ENCODE results near the gene RINL. TPM values are rescaled to one million over a fixed set of nuclear protein-coding genes. Genes with fewer than 3 reads are reported as not detected.
"Not testable (repeated sequence)": the region's sequence is repeated elsewhere in the genome, so short reads cannot be mapped to it uniquely, and the experiment has no call there.

The RINL gene
- polyA plus RNA-seq, 10 donors, result 7.3 to 12.5 (median 9.9) TPM

- DNase-seq, result no peak
Measured at GRCh38 chr19:38907227-38907626, 29.2 kb upstream of the RINL start.

GRCh38 chr19:38905620-38906019, 27.5 kb upstream of the RINL start:
- DNase-seq, result no peak

- DNase-seq, result no peak
Measured at GRCh38 chr19:38904581-38905539, 26.8 kb upstream of the RINL start.

DNA sequence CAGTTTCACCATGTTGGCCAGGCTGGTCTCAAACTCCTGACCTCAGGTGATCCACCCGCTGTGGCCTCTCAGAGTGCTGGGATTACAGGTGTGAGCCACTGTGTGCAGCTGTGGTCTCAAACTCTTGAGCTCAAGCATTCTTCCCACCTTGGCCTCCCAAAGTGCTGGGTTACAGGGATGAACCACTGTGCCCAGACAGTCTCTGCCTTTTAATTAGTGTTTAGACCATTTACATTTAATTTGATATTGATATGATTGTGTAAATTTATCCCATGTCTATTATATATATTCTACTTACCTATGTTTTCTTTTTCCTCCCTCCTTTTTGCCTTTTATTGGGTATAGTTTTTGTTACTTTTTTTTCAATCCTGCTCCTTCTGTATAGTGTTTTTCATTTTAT, 23.6 kb upstream of the RINL start:
- DNase-seq, result no peak

DNA sequence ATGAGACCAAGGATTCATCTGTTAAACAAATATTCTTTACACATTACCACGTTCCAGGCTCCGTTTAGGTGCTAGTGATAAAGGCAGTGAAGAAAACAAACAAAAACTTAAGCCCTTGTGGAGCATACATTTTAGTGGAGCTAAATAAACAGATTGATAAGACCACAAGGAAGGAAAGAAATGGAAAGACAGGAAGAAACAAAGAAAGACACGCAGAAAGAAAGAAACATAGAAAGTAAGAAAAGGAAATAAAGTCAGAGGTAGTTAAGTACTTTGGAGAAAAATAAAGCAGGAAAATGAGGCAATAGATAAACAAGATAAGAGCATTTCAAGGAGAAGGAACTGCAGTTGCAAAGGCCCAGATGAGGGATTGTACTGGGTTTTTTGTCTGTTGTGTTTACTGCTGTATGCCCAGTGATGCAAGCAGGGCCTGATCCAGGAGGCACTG, 22.7 kb upstream of the RINL start:
- no peak for DNase-seq

GRCh38 chr19:38900202-38900629, 22.1 kb upstream of the RINL start:
- no peak for DNase-seq

- DNase-seq, result peak; percentile 100
Measured at GRCh38 chr19:38899447-38900201, 21.5 kb upstream of the RINL start, which contains the start of the genes NFKBIB and SIRT2. Gene NFKBIB, plus strand, starts transcription at chr19:38899969. Its CDS starts 64 bp downstream, at chr19:38900033. Gene SIRT2, minus strand, starts transcription at chr19:38899618. Its CDS starts 97 bp downstream, at chr19:38899521.

DNA sequence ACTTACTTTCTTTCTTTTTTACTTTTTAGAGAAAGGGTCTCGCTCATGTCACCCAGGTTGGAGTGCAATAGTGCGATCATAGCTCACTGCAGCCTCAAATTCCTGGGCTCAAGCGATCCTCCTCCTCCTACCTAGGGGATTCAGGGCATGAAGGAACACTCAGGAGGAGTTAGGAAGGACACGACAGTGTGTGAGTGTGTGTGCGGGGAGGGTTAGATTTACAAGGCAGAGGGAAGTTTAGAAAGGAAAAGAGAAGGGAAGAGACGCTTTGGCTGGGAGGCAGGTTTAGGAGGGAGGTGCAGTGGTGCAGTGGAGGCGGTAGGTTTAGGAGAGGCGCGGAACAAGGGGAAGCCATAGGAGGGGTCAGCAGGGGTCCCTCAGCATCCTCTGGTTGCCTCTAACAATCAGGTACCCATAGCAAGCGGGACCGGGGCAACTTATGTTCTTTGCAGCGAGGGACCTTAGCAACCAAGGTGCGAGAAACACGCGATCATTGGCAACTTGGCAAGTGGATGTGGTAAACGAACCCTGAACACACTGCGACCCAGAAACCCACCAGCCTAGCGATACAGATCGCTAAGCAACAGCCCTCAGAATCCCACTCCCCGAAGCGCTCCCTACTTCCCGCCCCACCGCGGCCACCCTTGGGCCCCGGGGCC, 20.8 kb upstream of the RINL start:
- no peak for DNase-seq

DNA sequence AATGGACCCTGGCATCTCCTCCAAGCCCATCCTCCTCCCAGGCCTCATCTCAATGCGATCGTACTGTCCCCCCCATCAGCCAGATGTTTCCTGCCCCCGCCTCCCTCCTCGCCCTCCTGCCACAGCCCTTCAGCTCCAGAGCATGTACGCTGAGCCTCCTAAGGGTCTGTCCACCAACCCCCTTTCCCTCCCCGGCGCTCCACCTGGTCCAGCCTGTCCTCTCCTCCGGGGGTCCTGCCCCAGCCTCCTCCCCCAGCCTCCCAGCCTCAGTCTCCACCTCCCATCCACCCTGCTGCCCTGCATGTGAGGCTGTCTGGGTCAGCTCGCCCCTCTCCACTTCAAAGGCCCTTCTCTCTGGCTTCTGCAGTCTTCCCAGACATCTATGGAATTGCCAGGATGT, 16.9 kb upstream of the RINL start:
- DNase-seq, result no peak

GRCh38 chr19:38893341-38893771, 15.3 kb upstream of the RINL start:
- DNase-seq, result no peak

DNA sequence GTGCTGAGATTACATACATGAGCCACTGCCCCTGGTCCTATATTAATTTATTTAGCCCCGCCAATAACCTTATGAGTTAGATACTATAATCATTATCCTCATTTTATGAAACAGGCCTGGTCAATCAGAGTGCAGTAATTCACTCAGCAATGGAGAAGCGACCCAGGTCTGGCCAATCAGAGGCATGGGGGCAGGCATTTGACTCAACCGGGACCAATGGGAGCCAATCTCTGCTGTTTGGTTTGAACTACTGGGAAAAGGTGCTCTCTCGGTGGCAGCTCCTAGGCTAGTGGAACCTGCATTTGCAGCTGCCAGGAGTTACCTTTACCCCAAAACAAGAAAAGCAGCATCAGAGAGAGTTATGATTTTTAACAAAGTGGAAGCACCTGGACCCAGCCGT, 14.8 kb upstream of the RINL start:
- no peak for DNase-seq

DNA sequence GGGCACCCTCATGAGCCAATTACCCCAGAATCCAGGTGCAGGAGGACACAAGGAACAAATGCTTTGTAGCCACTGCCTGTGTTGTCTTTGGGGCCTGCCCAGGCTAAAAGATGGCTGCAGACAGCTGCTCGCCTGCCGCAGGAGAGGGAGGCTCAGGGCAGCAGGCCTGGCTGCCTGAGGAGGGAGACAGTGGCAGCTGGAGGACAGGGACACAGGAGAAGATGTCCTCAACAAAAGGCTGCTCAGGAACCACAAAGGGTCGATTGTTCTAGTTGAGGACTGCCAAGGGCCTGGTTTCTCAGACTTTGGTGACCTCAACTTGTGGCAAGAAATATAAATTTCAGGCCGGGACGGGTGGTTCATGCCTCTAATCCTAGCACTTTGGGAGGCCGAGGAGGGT, 13.7 kb upstream of the RINL start:
- DNase-seq, result no peak

DNA sequence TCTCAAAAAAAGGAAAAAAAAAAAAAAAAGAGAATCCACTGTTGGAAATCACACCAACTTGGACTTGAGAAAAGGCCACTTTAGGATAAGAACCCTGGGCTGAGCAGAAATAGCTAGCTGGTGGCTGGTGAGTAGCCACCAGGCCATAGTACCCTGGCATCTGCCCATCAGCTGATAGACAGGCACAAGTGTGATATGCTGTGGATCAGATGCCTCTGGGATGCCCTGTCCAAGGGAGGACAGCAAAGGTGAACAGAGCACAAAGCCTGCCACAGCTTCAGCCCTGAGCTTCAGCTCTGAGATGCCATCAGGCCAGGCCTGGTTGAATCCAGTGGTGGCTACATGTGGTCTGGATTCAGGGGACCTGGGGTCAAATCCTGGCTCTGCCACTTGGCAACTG, 12.6 kb upstream of the RINL start:
- peak in 2 of 3 donors; percentile 46 to 64 for DNase-seq

DNA sequence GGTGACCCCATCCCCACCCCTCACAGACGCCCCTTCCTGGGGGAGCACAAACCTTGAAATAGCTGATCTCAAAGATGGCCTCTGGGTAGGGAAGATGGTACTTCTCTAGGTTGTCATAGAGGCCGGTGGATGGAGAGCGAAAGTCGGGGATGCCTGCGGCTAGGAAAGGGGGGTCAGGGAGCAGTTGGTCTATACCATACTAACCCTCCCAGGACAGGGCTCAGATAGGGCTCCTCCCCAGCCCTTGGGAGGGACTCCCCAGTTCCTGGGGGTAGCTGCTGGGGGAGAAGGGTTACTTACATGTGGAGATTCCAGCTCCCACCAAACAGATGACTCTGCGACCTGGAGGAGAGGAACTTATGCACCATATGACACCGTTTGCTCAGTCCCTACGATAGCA, 11.7 kb upstream of the RINL start:
- no peak for DNase-seq

- DNase-seq, result no peak
Measured at GRCh38 chr19:38888876-38889275, 10.8 kb upstream of the RINL start.

GRCh38 chr19:38884691-38885090, 6.6 kb upstream of the RINL start:
- DNase-seq, result not testable (repeated sequence)

- DNase-seq, result no peak
Measured at GRCh38 chr19:38883286-38883685, 5.2 kb upstream of the RINL start.

DNA sequence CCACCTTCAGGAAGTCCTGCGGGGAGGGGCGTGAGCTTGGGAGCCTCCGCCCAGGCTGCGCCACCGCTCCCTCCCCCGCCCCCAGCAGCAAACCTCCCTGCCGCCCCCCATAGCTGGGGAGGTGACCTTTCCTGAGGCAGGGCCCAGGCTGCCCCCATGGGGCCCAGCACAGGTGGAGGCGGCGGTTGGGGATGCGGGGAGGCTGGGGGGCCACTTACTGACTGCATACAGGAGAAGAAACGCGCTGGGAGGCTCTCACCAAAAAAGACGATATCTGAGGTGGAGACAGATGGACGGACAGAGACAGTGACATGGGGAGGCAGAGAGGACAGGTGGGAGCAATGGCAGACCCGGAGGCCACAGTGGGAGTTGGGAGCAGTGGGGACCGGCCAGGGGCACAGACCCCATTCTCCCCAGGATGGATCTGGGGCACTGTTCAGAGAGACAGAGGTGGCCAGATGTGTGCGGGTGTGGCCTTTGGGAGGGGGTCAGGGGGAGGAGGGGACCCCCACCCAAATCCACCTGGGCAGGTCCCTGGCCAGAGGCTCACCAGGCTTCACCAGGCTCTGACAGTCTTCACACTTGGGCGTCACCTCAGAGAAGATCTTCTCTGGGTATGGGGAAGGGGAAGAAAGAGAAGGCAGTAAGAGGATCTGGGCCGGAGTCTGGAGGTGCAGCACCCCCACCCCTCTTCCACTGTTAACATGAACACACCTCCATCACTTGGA, 3.0 kb upstream of the RINL start:
- no peak for DNase-seq

- DNase-seq, result no peak
Measured at GRCh38 chr19:38880076-38880881, 2.2 kb upstream of the RINL start.

DNA sequence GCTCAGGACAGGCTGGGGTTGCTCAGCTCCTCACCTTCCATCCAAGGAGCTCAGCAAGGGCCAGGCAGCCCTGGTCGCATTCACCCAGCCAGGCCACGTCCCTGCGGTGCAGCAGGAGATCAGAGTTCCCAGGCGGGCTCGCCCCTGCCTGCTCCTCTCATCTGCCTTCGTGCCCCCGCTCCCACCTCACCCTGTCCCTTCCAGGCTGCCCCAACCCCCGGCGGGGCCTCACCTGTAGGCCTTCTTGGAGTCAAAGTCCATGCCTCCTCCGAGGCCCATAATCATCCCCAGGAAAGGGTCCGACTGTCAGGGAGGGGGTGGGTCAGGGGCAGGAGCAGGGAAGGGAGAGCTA, 1.3 kb upstream of the RINL start:
- no peak for DNase-seq

Measured in muscle of back (tissue), 11 donors.